ENCODE data around the gene BRSK2. TPM values are rescaled to one million over a fixed set of nuclear protein-coding genes. Genes with fewer than 3 reads are reported as not detected.

BRSK2 gene
- total RNA-seq, 2 donors from 2014 or later: 0.17 to 0.33 TPM

- ATAC-seq: no peak
- Mint-ChIP-seq H3K4me3 (no peak overlapping the region), H3K27ac (no peak overlapping the region), H3K27me3 (no peaks in the 10 kb centered on the region), H3K9me3 (no peaks in the 10 kb centered on the region), H3K4me1 (ENCODE audit: low read depth in 2 of 2) (peaks cover 0 to 9% of the 10 kb centered on the region in 2 donors), H3K36me3 (peaks cover 6% of the 10 kb centered on the region)
- no peak for DNase-seq (ENCODE audit: low spot score)
Observed at GRCh38 chr11:1470681-1471611, 81.2 kb downstream of the BRSK2 start.

GRCh38 chr11:1471736-1472135, 82.0 kb downstream of the BRSK2 start:
- no peak overlapping the region for H3K4me3 Mint-ChIP-seq
- no peak overlapping the region for H3K27ac Mint-ChIP-seq
- H3K27me3 Mint-ChIP-seq: no peaks in the 10 kb centered on the region
- ATAC-seq (no peak), DNase-seq (ENCODE audit: low spot score) (no peak)
- peaks cover 6% of the 10 kb centered on the region for H3K36me3 Mint-ChIP-seq
- peaks cover 0 to 7% of the 10 kb centered on the region in 2 donors for H3K4me1 Mint-ChIP-seq (ENCODE audit: low read depth in 2 of 2)
- H3K9me3 Mint-ChIP-seq: no peaks in the 10 kb centered on the region

GRCh38 chr11:1472180-1473005, 82.7 kb downstream of the BRSK2 start:
- H3K36me3 Mint-ChIP-seq: peaks cover 10% of the 10 kb centered on the region
- no peaks in the 10 kb centered on the region for H3K27me3 Mint-ChIP-seq
- no peak overlapping the region for H3K4me3 Mint-ChIP-seq
- H3K4me1 Mint-ChIP-seq (ENCODE audit: low read depth in 2 of 2): peaks cover 0 to under 1% of the 10 kb centered on the region in 2 donors
- H3K27ac Mint-ChIP-seq: no peak overlapping the region
- DNase-seq (ENCODE audit: low spot score) (no peak), ATAC-seq (no peak)
- H3K9me3 Mint-ChIP-seq: no peaks in the 10 kb centered on the region

- no peak overlapping the region for H3K4me3 Mint-ChIP-seq
- DNase-seq (ENCODE audit: low spot score) (no peak), ATAC-seq (no peak)
- H3K9me3 Mint-ChIP-seq: no peaks in the 10 kb centered on the region
- no peaks in the 10 kb centered on the region for H3K27me3 Mint-ChIP-seq
- H3K4me1 Mint-ChIP-seq (ENCODE audit: low read depth in 2 of 2): no peaks in the 10 kb centered on the region
- H3K27ac Mint-ChIP-seq: no peak overlapping the region
- peaks cover 10% of the 10 kb centered on the region for H3K36me3 Mint-ChIP-seq
Observed at GRCh38 chr11:1473011-1473628, 83.4 kb downstream of the BRSK2 start.

GRCh38 chr11:1473786-1474185, 84.1 kb downstream of the BRSK2 start:
- ATAC-seq (no peak), DNase-seq (ENCODE audit: low spot score) (no peak)
- no peak overlapping the region for H3K4me3 Mint-ChIP-seq
- H3K27me3 Mint-ChIP-seq: no peaks in the 10 kb centered on the region
- no peaks in the 10 kb centered on the region for H3K9me3 Mint-ChIP-seq
- peaks cover 10% of the 10 kb centered on the region for H3K36me3 Mint-ChIP-seq
- H3K27ac Mint-ChIP-seq: no peak overlapping the region
- H3K4me1 Mint-ChIP-seq (ENCODE audit: low read depth in 2 of 2): peaks cover 0 to 2% of the 10 kb centered on the region in 2 donors

- Mint-ChIP-seq H3K4me3 (no peak overlapping the region), H3K4me1 (ENCODE audit: low read depth in 2 of 2) (peaks cover 0 to 6% of the 10 kb centered on the region in 2 donors), H3K36me3 (peaks cover 10% of the 10 kb centered on the region), H3K9me3 (no peaks in the 10 kb centered on the region), H3K27ac (no peak overlapping the region), H3K27me3 (no peaks in the 10 kb centered on the region)
- DNase-seq (ENCODE audit: low spot score) (no peak), ATAC-seq (no peak)
Observed at GRCh38 chr11:1475841-1476240, 86.1 kb downstream of the BRSK2 start.

- Mint-ChIP-seq H3K36me3 (peaks cover 10% of the 10 kb centered on the region), H3K4me1 (ENCODE audit: low read depth in 2 of 2) (peaks cover 0 to 6% of the 10 kb centered on the region in 2 donors), H3K4me3 (no peak overlapping the region), H3K27me3 (no peaks in the 10 kb centered on the region), H3K9me3 (no peaks in the 10 kb centered on the region), H3K27ac (no peak overlapping the region)
- DNase-seq (ENCODE audit: low spot score): no peak
- ATAC-seq: no peak
Observed at GRCh38 chr11:1476940-1477736, 87.4 kb downstream of the BRSK2 start.

- peaks cover 10% of the 10 kb centered on the region for H3K36me3 Mint-ChIP-seq
- H3K9me3 Mint-ChIP-seq: no peaks in the 10 kb centered on the region
- no peak for ATAC-seq
- H3K27me3 Mint-ChIP-seq: no peaks in the 10 kb centered on the region
- H3K4me1 Mint-ChIP-seq (ENCODE audit: low read depth in 2 of 2): peaks cover 0 to 6% of the 10 kb centered on the region in 2 donors
- no peak overlapping the region for H3K27ac Mint-ChIP-seq
- no peak for DNase-seq (ENCODE audit: low spot score)
- H3K4me3 Mint-ChIP-seq: no peak overlapping the region
Observed at GRCh38 chr11:1478011-1478410, 88.3 kb downstream of the BRSK2 start.

- ATAC-seq (no peak), DNase-seq (ENCODE audit: low spot score) (no peak)
- H3K9me3 Mint-ChIP-seq: no peaks in the 10 kb centered on the region
- H3K27ac Mint-ChIP-seq: no peak overlapping the region
- H3K4me1 Mint-ChIP-seq (ENCODE audit: low read depth in 2 of 2): peaks cover 0 to 8% of the 10 kb centered on the region in 2 donors
- no peak overlapping the region for H3K4me3 Mint-ChIP-seq
- no peaks in the 10 kb centered on the region for H3K27me3 Mint-ChIP-seq
- H3K36me3 Mint-ChIP-seq: peaks cover 10% of the 10 kb centered on the region
Observed at GRCh38 chr11:1478544-1478943, 88.8 kb downstream of the BRSK2 start.

- DNase-seq (ENCODE audit: low spot score) (no peak), ATAC-seq (no peak)
- Mint-ChIP-seq H3K9me3 (no peaks in the 10 kb centered on the region), H3K4me3 (no peak overlapping the region), H3K27ac (no peak overlapping the region), H3K4me1 (ENCODE audit: low read depth in 2 of 2) (peaks cover 0 to 9% of the 10 kb centered on the region in 2 donors), H3K36me3 (peaks cover 9% of the 10 kb centered on the region), H3K27me3 (no peaks in the 10 kb centered on the region)
Observed at GRCh38 chr11:1479006-1479677, 89.4 kb downstream of the BRSK2 start.

GRCh38 chr11:1479678-1480118, 90.0 kb downstream of the BRSK2 start:
- Mint-ChIP-seq H3K36me3 (peaks cover 5% of the 10 kb centered on the region), H3K4me1 (ENCODE audit: low read depth in 2 of 2) (peaks cover 0 to 9% of the 10 kb centered on the region in 2 donors), H3K9me3 (no peaks in the 10 kb centered on the region), H3K27ac (no peak overlapping the region), H3K4me3 (no peak overlapping the region), H3K27me3 (no peaks in the 10 kb centered on the region)
- DNase-seq (ENCODE audit: low spot score) (no peak), ATAC-seq (no peak)

- ATAC-seq (no peak), DNase-seq (ENCODE audit: low spot score) (no peak)
- H3K4me3 Mint-ChIP-seq: no peak overlapping the region
- peaks cover 3 to 12% of the 10 kb centered on the region in 2 donors for H3K4me1 Mint-ChIP-seq (ENCODE audit: low read depth in 2 of 2)
- H3K27me3 Mint-ChIP-seq: no peaks in the 10 kb centered on the region
- H3K9me3 Mint-ChIP-seq: no peaks in the 10 kb centered on the region
- no peak overlapping the region for H3K27ac Mint-ChIP-seq
- H3K36me3 Mint-ChIP-seq: peaks cover 5% of the 10 kb centered on the region
Observed at GRCh38 chr11:1480191-1480554, 90.4 kb downstream of the BRSK2 start.

Measured in natural killer cell treated with Interleukin-12 subunit alpha and Interleukin-12 subunit beta and Interleukin-15 and Interleukin-18, amount 100 ng/mL, for 72 hours (primary cell).